ENCODE measurements around the gene ABCG1. TPM values are rescaled to one million over a fixed set of nuclear protein-coding genes. Genes with fewer than 3 reads are reported as not detected.

Gene ABCG1
- total and polyA plus RNA-seq, 4 donors: 11.5 to 65.0 (median 35.0) TPM

DNA sequence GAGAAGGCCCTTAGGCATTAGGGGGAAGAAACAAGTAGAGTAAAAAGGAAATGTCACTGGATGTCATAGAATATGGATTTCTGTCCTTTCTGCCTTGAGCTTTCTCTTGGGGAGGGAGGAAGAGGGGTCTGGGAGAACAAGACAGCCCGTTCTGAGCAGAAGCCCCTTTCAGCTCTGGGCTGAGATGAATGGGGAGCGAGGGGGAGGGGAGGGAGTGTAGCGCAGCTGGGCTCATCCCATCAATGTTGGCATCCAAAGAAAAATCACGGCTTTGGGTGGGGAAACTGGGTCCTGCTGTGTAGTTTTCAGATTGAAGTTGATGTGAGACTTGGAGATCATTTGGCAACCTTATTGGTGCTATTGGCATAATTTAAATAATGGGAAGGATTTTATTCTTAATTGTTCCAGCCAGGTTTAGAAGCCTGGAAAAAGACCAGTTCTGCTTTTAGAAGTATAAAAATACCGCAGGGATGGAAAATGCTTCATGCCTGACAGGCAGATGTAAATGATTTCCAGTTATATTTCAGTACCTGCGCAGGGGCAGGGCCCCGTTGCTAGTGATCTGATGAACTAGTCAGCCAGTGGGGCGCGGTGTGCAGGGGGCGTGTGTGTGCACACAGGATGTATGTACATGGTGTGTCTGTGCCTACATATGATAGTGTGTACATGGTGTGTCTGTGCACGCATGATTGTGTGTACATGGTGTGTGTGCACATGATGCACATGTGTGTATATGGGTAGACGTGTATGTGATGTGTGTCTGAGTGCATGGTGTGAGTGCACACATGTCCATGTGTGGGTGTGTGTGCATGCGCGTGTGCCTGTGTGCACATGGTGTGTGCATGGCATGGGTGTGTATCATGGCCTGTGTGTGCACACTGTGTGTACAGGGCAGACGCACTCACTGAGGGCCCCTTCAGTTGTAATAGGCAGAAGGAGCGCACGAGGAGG lies 36.0 kb downstream of the ABCG1 start:
- TF ChIP-seq, protein P1, sequence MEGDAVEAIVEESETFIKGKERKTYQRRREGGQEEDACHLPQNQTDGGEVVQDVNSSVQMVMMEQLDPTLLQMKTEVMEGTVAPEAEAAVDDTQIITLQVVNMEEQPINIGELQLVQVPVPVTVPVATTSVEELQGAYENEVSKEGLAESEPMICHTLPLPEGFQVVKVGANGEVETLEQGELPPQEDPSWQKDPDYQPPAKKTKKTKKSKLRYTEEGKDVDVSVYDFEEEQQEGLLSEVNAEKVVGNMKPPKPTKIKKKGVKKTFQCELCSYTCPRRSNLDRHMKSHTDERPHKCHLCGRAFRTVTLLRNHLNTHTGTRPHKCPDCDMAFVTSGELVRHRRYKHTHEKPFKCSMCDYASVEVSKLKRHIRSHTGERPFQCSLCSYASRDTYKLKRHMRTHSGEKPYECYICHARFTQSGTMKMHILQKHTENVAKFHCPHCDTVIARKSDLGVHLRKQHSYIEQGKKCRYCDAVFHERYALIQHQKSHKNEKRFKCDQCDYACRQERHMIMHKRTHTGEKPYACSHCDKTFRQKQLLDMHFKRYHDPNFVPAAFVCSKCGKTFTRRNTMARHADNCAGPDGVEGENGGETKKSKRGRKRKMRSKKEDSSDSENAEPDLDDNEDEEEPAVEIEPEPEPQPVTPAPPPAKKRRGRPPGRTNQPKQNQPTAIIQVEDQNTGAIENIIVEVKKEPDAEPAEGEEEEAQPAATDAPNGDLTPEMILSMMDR (IDR thresholded peaks at IDR 0.05; ENCODE audit: control extremely low read depth, extremely low read depth): no peak
- no peak overlapping the region for H3K4me3 ChIP-seq
- no peak for ATAC-seq (ENCODE audit: insufficient read depth, low FRiP score)
- H3K27ac ChIP-seq (ENCODE audit: low read depth in 1 of 2, low read length in 1 of 2): no peak overlapping the region
- H3K9ac ChIP-seq (ENCODE audit: insufficient read depth in 1 of 2, low read length in 2 of 2): no peak overlapping the region
- H3K36me3 ChIP-seq (ENCODE audit: control insufficient read depth in 4 of 4, insufficient read depth in 4 of 4, low read length in 4 of 4): peaks cover 0 to 4% (median 0%) of the 10 kb centered on the region in 4 donors
- H3K4me1 ChIP-seq (ENCODE audit: control insufficient read depth in 5 of 5, insufficient read depth in 5 of 5, low read length in 5 of 5): peaks cover 0 to 20% (median 3%) of the 10 kb centered on the region in 5 donors
- no peaks in the 10 kb centered on the region for H3K9me3 ChIP-seq (ENCODE audit: control insufficient read depth in 4 of 4, insufficient read depth in 3 of 4, low read length in 3 of 4)
- WGBS, 2 donors: 93% methylated on average over 17 of the region's 17 CpGs
- peaks cover 0 to 4% (median 0%) of the 10 kb centered on the region in 3 donors for H3K27me3 ChIP-seq (ENCODE audit: control insufficient read depth in 3 of 3, insufficient read depth in 3 of 3, low read length in 2 of 3)
- DNase-seq: no peak

DNA sequence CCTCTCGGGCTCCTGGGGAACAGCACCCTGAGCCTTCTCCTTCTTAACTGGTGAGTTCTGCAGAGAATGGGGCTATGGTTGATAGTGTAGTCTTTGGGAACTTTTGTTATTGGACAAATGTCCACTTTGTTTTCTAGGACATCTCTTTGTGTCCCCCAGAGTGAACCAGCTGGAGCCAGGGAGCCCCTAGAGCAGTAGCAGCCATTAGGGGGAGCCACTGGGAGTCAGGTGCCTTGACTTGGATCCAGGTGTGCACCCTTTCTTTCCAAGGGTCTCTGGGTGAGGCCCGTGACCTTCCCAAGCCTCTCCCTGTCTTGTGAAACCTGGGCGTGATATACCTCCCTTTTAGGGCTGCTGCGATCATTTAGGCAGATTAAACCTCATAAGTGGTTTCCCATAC lies 36.9 kb downstream of the ABCG1 start:
- WGBS, 2 donors: 97% methylated on average over 4 of the region's 4 CpGs
- no peak overlapping the region for H3K4me3 ChIP-seq
- ATAC-seq (ENCODE audit: insufficient read depth, low FRiP score) (no peak), DNase-seq (no peak)
- H3K27me3 ChIP-seq (ENCODE audit: control insufficient read depth in 3 of 3, insufficient read depth in 3 of 3, low read length in 2 of 3): peaks cover 0 to 4% (median 0%) of the 10 kb centered on the region in 3 donors
- H3K4me1 ChIP-seq (ENCODE audit: control insufficient read depth in 5 of 5, insufficient read depth in 5 of 5, low read length in 5 of 5): peaks cover 0 to 20% (median 3%) of the 10 kb centered on the region in 5 donors
- H3K9ac ChIP-seq (ENCODE audit: insufficient read depth in 1 of 2, low read length in 2 of 2): no peak overlapping the region
- TF ChIP-seq, protein P1 (IDR thresholded peaks at IDR 0.05; ENCODE audit: control extremely low read depth, extremely low read depth): no peak
- H3K9me3 ChIP-seq (ENCODE audit: control insufficient read depth in 4 of 4, insufficient read depth in 3 of 4, low read length in 3 of 4): no peaks in the 10 kb centered on the region
- peaks cover 0 to 4% (median 0%) of the 10 kb centered on the region in 4 donors for H3K36me3 ChIP-seq (ENCODE audit: control insufficient read depth in 4 of 4, insufficient read depth in 4 of 4, low read length in 4 of 4)
- H3K27ac ChIP-seq (ENCODE audit: low read depth in 1 of 2, low read length in 1 of 2): no peak overlapping the region

DNA sequence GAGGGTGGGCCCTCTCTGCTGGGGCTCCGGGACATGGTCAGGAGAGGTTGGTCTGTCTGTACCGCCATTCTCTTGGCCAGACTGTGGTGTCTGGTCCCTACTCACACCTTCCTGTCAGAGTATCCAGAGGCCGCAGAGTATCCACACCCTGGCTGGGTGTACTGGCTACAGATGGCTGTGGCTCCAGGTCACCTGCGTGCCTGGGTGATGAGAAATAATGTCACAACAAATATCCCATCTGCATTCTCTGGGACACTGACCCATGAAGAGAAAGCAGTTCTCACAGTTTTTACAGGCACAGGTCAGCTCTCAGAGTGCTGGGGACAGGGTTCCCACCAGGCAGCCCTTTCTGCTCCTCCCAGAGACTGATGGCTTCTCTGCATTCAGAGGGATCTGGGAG lies 37.4 kb downstream of the ABCG1 start:
- Histone ChIP-seq H3K27me3 (ENCODE audit: control insufficient read depth in 3 of 3, insufficient read depth in 3 of 3, low read length in 2 of 3) (peaks cover 0 to 4% (median 0%) of the 10 kb centered on the region in 3 donors), H3K4me1 (ENCODE audit: control insufficient read depth in 5 of 5, insufficient read depth in 5 of 5, low read length in 5 of 5) (peaks cover 2 to 19% (median 3%) of the 10 kb centered on the region in 5 donors), H3K36me3 (ENCODE audit: control insufficient read depth in 4 of 4, insufficient read depth in 4 of 4, low read length in 4 of 4) (peaks cover 0 to 4% (median 0%) of the 10 kb centered on the region in 4 donors), H3K9ac (ENCODE audit: insufficient read depth in 1 of 2, low read length in 2 of 2) (no peak overlapping the region), H3K9me3 (ENCODE audit: control insufficient read depth in 4 of 4, insufficient read depth in 3 of 4, low read length in 3 of 4) (no peaks in the 10 kb centered on the region), H3K27ac (ENCODE audit: low read depth in 1 of 2, low read length in 1 of 2) (no peak overlapping the region), H3K4me3 (no peak overlapping the region)
- TF ChIP-seq, protein P1 (IDR thresholded peaks at IDR 0.05; ENCODE audit: control extremely low read depth, extremely low read depth): no peak
- no peak for ATAC-seq (ENCODE audit: insufficient read depth, low FRiP score)
- 95 to 98% methylated on average over 4 of the region's 4 CpGs for WGBS, 2 donors
- no peak for DNase-seq
